Measurements from ENCODE around the gene AFF3.

The AFF3 gene

DNA sequence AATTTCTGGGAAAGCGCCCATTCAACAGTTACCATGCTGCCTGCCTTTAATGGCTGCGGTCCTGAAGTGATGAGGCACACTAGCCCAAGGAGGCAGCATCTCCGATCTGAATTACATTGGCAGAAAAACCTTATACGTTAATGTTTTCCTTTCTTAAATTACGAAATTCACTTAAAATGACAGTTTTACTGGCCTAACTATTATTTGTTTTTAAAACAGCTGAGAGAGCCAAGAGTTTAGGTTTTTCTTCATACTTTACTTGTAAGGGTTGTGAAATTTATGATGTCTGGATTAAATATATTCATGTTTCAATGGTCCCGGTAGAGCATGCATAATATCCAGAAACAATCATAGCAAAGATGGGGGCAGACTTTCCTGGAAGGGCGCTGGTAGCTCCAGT, 537.4 kb downstream of the AFF3 start:
- Mint-ChIP-seq H3K4me3 (no peak overlapping the region), H3K36me3 (no peaks in the 10 kb centered on the region), H3K27ac (no peak overlapping the region)

DNA sequence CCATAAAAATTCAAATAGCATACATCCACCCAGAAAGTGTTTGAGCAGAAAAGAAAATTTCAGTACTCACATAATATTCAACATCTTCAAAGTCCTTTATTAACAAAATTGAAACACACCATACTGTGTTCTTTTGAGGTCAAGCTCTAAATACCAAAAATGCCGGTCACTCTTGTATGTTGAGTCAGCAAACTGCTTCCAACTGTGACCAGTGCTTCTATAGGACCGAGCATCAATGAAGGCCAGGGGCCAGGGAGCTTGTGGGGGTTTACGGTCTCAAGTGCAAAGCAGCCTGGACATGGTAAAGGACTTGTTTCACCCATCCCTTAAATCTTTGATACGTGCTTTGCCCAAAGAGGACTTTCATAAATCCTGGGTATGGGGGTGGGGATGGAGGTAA, 539.9 kb downstream of the AFF3 start:
- Mint-ChIP-seq H3K27ac (no peak overlapping the region), H3K4me1 (no peaks in the 10 kb centered on the region), H3K27me3 (no peaks in the 10 kb centered on the region), H3K36me3 (no peaks in the 10 kb centered on the region), H3K9me3 (no peaks in the 10 kb centered on the region), H3K4me3 (no peak overlapping the region)

More for the DNA sequence above, 537.4 kb downstream of the AFF3 start:
- Mint-ChIP-seq H3K9me3 (no peaks in the 10 kb centered on the region), H3K4me1 (no peaks in the 10 kb centered on the region), H3K27me3 (no peaks in the 10 kb centered on the region)

DNA sequence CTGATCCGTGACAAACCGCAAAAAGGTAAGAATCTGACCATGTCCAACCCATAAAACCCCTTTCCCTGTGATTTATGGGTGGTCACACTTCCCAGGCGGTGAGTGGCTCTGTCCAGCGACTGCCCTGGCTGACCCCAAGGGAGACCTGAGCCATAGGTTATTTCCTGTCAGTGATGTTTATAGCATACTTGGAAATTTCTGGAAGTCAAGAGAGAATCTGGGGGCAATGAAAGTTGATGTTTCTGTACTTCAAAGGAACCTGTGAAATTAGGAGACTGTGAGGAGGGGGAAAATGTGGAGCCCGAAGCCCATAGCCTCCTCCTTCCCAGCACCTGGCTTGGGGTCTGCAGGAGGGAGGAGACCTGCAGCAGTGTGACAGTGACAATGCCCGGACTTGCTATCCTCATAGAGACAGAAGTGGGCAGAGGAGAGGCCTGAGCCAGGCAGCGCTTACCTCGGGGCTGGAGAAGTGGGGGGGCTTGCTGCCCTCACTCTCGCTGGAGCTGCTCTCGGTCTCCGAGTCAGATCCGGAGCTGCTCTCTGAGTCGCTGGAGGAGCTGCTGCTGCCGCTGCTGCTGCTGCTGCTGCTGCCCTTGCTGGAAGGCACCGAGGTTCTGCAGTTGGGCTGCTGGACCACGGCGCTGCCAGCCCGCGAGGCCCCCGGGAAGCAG, 541.3 kb downstream of the AFF3 start:
- H3K36me3 Mint-ChIP-seq, result no peaks in the 10 kb centered on the region
- H3K4me3 Mint-ChIP-seq, result no peak overlapping the region
- H3K9me3 Mint-ChIP-seq, result no peaks in the 10 kb centered on the region
- no peak overlapping the region for H3K27ac Mint-ChIP-seq
- H3K27me3 Mint-ChIP-seq, result no peaks in the 10 kb centered on the region
- no peaks in the 10 kb centered on the region for H3K4me1 Mint-ChIP-seq

DNA sequence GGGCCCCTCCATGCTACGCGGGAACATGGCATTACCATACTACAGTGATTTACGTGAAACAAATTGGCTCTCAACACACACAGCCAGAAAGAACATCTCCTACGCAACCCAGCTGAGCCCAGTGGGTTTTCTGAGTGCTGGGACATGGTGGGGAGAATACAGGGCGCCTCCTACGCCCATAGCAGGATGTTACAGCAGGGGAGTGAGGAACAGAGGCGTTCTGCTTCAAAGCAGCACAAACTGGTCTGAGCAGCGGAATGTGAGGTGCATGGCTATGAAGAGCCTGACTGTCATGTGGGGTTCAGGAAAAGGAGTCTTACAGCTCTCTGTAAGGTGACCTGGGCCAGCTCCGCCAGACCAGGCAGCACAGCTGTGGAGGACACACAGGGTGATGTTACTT, 543.9 kb downstream of the AFF3 start:
- Mint-ChIP-seq H3K27ac (no peak overlapping the region), H3K27me3 (no peaks in the 10 kb centered on the region), H3K36me3 (no peaks in the 10 kb centered on the region), H3K9me3 (no peaks in the 10 kb centered on the region), H3K4me3 (no peak overlapping the region), H3K4me1 (no peaks in the 10 kb centered on the region)

DNA sequence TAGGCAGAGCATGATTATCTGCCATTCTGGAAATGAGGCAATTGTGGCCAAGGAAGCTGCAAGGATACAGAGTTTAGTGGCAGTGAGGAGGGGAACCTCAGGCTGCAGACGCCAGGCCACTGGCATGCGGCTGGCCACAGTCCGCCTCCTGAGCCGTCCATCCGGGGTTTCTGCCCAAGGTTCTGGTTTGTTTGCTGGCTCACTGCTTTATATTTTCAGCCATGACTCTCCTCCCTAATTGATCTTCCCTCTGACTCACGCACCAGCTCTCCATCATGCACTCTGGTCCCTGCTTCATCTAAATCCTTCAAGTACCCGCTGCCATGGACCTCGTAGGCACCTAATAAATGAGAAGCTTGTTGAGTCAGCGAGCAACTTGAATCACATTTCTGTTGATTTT, 544.8 kb downstream of the AFF3 start:
- no peaks in the 10 kb centered on the region for H3K4me1 Mint-ChIP-seq
- H3K4me3 Mint-ChIP-seq, result no peak overlapping the region
- no peaks in the 10 kb centered on the region for H3K9me3 Mint-ChIP-seq
- no peak overlapping the region for H3K27ac Mint-ChIP-seq
- H3K36me3 Mint-ChIP-seq, result no peaks in the 10 kb centered on the region
- H3K27me3 Mint-ChIP-seq, result no peaks in the 10 kb centered on the region

DNA sequence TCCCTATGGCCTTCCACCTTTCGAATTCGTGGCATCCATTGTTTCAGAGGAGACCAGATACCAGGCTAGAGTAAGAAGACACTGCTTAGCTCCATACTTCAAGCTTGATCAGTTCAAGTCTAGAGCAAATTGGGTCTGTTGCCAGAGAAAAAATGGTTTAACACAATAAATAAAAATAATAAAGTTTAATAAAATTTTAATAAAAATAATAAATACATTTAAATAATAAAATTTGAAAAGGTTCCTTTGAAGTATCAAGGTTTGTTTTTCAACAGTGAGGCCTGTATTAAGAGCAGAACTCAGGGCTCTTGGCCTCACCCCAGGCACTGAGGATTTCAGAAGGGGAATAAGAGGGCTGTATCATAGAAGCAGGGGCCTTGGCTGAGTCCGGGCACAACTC, 547.0 kb downstream of the AFF3 start:
- H3K27me3 Mint-ChIP-seq, result no peaks in the 10 kb centered on the region
- no peaks in the 10 kb centered on the region for H3K9me3 Mint-ChIP-seq
- H3K36me3 Mint-ChIP-seq, result no peaks in the 10 kb centered on the region
- no peak overlapping the region for H3K4me3 Mint-ChIP-seq
- H3K27ac Mint-ChIP-seq, result no peak overlapping the region
- H3K4me1 Mint-ChIP-seq, result no peaks in the 10 kb centered on the region

DNA sequence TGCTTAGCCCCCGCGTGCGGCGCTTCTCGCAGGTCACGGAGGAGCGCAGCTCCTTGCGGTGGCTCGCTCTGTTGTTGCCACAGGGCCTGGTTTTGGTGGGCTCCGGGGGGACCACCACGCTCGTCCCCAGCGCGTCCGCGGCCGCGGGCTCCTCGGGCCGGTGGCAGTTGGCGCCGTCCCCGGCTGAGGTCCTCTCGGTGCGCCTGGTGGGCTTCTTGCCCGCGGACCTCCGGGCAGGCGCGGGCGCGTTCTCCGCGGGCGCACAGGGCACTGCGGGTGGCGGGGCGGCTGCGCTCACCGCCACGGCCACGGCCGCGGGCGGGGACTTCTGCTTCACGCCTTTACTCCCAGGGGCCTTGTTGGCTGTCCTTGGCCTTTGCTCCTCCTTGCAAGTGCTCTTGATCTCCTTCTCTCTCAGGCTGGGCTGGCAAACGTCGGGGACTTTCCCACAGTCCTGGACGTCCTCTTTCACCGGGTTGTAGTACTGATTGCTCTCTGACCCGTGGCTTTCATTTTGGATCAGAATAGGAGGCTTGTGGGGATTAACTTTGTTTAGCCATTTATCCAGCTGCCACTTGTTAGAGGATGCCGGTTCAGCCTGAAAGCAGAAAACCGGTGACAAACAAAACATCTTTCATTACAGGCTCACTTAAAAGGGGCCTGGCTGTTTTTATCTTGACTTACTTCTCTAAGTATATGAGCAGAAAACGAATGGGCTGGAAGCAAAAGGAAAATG, 548.5 kb downstream of the AFF3 start:
- no peak overlapping the region for H3K27ac Mint-ChIP-seq
- H3K4me3 Mint-ChIP-seq, result no peak overlapping the region
- H3K27me3 Mint-ChIP-seq, result no peaks in the 10 kb centered on the region
- H3K36me3 Mint-ChIP-seq, result peaks cover 1% of the 10 kb centered on the region
- H3K9me3 Mint-ChIP-seq, result no peaks in the 10 kb centered on the region
- H3K4me1 Mint-ChIP-seq, result no peaks in the 10 kb centered on the region

DNA sequence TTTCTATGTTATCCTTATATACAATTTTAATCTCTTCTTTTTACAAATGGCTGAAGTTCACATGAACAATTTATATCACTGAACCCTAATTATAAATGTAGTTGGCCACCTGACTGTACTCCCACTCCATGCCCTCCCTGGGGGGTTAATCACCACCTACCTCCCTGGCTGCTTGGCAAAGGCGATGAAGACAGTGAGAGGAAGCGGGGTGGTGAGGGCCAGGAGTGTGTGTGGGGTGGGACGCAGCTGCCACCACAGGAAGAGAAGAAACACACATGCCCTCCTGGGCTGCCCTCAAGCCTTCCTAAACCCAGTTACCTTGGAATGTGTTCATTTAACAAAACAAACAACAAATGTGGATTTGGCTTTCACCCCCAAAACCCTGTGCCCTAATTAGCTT, 565.6 kb downstream of the AFF3 start:
- H3K27ac Mint-ChIP-seq, result no peak overlapping the region
- peaks cover 3% of the 10 kb centered on the region for H3K36me3 Mint-ChIP-seq
- H3K9me3 Mint-ChIP-seq, result no peaks in the 10 kb centered on the region
- no peak overlapping the region for H3K4me3 Mint-ChIP-seq
- H3K27me3 Mint-ChIP-seq, result no peaks in the 10 kb centered on the region
- no peaks in the 10 kb centered on the region for H3K4me1 Mint-ChIP-seq

DNA sequence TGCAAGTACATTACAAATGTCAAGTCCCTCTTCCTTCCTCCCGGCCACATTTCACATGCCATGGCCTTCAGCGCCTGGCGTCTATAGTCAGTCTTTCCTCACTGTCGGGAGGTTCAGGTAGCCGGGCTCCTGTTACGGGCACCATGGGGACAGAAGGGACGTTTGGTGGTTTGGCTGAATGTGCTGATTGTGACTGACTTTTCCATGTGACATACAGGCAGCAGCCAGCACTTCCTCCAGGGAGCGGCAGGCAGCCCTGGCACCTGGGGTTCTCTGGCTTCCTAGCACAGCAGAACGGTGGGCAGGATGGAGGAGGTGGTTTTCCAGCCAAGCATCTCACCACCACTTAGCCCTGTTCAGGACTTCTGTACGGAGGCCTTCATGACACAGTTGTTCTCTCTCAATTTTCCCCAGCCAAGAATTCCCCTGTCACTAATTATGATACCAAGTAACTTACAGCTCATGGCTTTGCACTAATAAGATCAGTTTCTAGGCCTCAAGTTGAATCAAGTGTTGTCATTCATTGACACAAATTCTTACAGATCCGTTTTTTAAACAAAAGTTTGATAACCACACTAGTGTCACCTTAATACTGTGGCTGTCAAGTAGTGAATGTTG, 568.6 kb downstream of the AFF3 start:
- no peak overlapping the region for H3K27ac Mint-ChIP-seq
- peaks cover 6% of the 10 kb centered on the region for H3K36me3 Mint-ChIP-seq
- no peak overlapping the region for H3K4me3 Mint-ChIP-seq

DNA sequence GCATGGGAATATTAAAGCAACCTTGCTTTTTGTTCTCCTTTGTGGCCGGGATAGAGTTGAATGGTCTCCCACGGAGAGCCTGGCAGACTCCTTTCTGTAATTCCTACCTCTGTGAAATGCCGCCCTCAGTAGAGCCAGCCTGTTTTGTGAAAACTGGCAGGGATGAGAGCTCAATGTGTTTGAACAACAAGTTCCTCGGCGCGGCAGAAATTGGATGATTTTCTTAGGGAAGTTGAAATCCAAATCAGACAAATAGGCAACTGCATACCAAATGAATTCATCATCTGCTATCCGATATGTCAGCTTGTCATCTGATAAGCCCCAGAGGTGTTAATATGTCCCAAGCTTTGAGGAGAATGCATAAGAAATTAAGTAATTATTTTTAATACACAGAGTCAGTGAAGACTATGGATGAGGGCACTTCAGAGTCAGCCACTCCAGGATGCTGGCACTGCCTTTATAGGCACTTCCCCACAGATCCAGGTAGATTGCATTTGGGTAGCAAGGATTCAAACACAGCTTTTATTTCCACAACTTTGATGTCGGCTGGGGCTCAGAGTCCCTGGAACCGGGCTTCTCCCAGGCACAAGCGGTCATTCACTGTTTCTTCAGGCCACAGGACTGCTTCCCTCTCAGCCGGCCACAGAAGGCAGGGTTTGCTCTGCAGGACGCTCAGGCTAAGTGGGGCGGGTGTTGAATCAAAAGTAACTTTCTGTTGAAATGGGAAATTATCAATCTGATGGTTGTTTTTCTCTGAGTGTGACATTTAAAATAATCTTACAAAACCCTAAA, 569.8 kb downstream of the AFF3 start:
- H3K27ac Mint-ChIP-seq, result no peak overlapping the region
- H3K36me3 Mint-ChIP-seq, result peaks cover 5% of the 10 kb centered on the region

More for the DNA sequence above, 568.6 kb downstream of the AFF3 start:
- H3K9me3 Mint-ChIP-seq, result no peaks in the 10 kb centered on the region
- H3K27me3 Mint-ChIP-seq, result no peaks in the 10 kb centered on the region
- H3K4me1 Mint-ChIP-seq, result no peaks in the 10 kb centered on the region

DNA sequence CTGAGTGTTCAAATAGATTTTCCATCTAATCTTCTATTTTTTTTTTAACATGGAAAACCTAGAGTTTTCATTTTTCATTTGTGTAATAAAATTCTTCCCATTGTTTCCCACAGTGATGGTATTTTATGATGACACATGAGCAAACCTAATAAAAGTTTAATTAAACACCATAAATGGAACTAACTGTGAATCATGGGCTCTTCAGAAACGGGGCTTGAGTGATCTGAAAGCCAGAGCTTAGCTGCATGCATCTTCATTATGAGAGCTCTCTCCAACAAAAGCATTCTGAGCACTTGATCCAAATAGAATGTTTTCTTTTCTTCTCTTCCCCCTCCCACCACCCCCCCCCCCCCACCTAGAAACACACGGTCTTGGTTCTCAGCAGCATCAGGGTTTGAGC, 570.4 kb downstream of the AFF3 start:
- Mint-ChIP-seq H3K27me3 (no peaks in the 10 kb centered on the region), H3K27ac (no peak overlapping the region), H3K4me3 (no peak overlapping the region), H3K9me3 (no peaks in the 10 kb centered on the region), H3K36me3 (peaks cover 5% of the 10 kb centered on the region), H3K4me1 (no peaks in the 10 kb centered on the region)

More for the DNA sequence above, 569.8 kb downstream of the AFF3 start:
- H3K4me1 Mint-ChIP-seq, result no peaks in the 10 kb centered on the region
- no peaks in the 10 kb centered on the region for H3K27me3 Mint-ChIP-seq
- no peak overlapping the region for H3K4me3 Mint-ChIP-seq
- H3K9me3 Mint-ChIP-seq, result no peaks in the 10 kb centered on the region

DNA sequence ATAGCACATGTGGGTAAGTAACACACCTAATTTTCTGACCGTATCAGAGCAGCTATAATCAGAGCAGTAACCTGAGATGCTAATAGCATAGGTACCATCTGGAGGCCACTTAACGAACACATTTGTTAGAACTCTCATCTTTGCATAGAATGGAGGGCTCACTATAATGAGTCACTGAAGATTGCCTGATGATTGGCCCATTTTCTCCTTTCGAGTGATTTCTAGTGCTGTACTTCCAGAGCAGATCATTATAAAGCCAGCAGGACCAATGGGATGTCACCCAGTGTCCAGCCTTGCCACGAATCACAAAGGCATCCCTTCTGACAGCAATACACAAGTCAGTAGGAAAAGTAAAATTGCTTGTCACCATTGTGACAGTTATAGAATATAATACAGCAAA, 570.9 kb downstream of the AFF3 start:
- no peaks in the 10 kb centered on the region for H3K9me3 Mint-ChIP-seq
- H3K27me3 Mint-ChIP-seq, result no peaks in the 10 kb centered on the region
- no peaks in the 10 kb centered on the region for H3K4me1 Mint-ChIP-seq
- H3K4me3 Mint-ChIP-seq, result no peak overlapping the region
- H3K36me3 Mint-ChIP-seq, result peaks cover 5% of the 10 kb centered on the region
- no peak overlapping the region for H3K27ac Mint-ChIP-seq

DNA sequence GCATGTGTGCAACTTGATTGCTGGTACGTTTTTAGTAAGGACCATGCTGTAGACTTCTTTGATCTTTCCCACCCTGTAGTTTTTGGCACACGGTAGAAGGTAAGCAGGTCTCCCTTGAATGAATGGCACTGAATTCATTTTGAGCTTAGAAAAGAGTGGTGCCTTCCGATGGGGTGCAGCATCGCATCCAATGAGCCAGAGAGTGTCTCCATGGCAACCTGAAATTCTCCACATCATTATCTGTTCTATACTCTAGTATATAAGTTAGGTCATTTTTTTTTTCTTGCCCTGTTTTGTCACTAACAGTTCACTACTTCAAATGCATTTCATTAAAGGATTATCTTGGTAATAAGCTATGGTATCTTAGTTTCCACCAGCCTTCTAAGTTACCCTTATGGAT, 571.4 kb downstream of the AFF3 start:
- H3K27me3 Mint-ChIP-seq, result no peaks in the 10 kb centered on the region
- H3K4me1 Mint-ChIP-seq, result no peaks in the 10 kb centered on the region
- peaks cover 5% of the 10 kb centered on the region for H3K36me3 Mint-ChIP-seq
- no peaks in the 10 kb centered on the region for H3K9me3 Mint-ChIP-seq
- no peak overlapping the region for H3K27ac Mint-ChIP-seq
- H3K4me3 Mint-ChIP-seq, result no peak overlapping the region

DNA sequence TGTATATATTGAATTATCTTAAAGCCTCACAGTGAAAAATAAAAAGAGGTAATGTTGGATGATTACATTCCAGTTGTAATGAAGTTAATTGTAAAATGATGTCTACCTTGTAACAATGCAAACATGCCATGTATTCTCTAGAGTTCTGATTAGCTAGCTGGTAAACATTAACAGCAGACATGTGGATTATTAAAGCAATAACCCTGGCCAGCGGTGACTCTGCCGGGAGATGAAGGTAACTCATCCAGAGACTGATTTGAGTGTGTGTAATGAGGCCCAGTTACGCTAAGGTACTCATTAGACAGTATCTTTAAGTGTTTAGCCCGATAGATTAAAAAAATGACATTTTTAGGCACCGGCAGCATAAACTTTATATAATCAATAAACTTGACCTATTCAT, 573.0 kb downstream of the AFF3 start:
- H3K27ac Mint-ChIP-seq, result no peak overlapping the region
- peaks cover 5% of the 10 kb centered on the region for H3K36me3 Mint-ChIP-seq
- H3K27me3 Mint-ChIP-seq, result no peaks in the 10 kb centered on the region
- no peaks in the 10 kb centered on the region for H3K9me3 Mint-ChIP-seq
- no peaks in the 10 kb centered on the region for H3K4me1 Mint-ChIP-seq
- H3K4me3 Mint-ChIP-seq, result no peak overlapping the region

DNA sequence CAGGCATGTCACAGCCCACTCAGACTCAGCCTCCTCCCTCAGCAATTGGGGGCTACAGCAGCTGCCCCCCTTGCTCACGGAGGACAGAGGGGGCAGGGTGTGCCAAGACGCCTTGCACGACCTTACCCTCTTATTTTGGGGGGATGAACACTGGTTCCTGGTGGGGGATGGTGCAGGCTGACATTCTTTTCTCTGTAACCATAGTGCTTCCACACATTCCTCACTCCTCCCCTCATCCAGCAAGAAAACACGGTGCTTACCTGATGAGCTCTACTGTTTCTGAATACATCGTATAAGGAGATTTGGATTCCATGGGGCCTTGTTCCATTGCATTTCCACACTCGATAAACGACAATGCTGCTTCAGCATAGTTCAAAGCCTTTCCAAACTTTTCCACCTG, 577.2 kb downstream of the AFF3 start:
- Mint-ChIP-seq H3K27me3 (no peaks in the 10 kb centered on the region), H3K27ac (no peak overlapping the region), H3K4me3 (no peak overlapping the region), H3K4me1 (no peaks in the 10 kb centered on the region), H3K36me3 (no peaks in the 10 kb centered on the region), H3K9me3 (no peaks in the 10 kb centered on the region)

DNA sequence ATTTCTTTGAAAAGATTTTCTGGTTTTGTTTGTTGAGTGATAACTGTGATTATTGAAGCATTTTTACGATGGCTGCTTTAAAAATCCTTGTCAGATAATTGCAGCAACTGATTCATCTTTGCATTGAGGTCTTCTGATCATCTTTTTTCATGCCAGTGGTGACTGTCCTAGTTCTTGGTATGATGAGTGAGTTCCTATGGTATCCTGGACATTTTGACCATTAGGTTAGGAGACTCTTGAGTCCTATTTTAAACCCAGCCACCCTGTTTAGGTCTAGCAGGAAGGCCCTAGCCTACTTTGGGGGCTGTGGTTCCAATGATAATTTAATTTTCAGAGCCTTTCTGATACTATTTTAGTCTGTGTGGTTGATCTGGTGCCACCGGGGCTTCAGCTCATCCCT, 579.9 kb downstream of the AFF3 start:
- Mint-ChIP-seq H3K9me3 (no peaks in the 10 kb centered on the region), H3K27me3 (no peaks in the 10 kb centered on the region), H3K4me1 (peaks cover 4% of the 10 kb centered on the region), H3K4me3 (no peak overlapping the region), H3K36me3 (no peaks in the 10 kb centered on the region), H3K27ac (no peak overlapping the region)

Measured in activated naive CD4-positive, alpha-beta T cell treated with anti-CD3 and anti-CD28 coated beads, Interleukin-2, amount 50 U/mL, for 24 hours (primary cell).